Keratinocyte (primary cell): ENCODE results near the gene TOMM22. TPM values are rescaled to one million over a fixed set of nuclear protein-coding genes. Genes with fewer than 3 reads are reported as not detected.
A peak's percentile ranks its signal among the peaks of the same experiment; 100 is the strongest.

Experiments
- DNase-seq: peaks from one replicate; pipeline ENCODE4 v3.0.0-alpha.2; 2011; ENCODE audit warnings: low read depth, missing footprints, low spot score
- FAIRE-seq: peaks from 2 replicates; lab custom pipeline; 2011; peaks lifted over from hg19 to GRCh38; lab: Jason Lieb, UNC
- H2AFZ ChIP-seq: 2 replicates; pipeline ENCODE4 v1.6.0; 2012; ENCODE audit warnings: low read length, control low read depth, inconsistent platforms; ENCODE audit not compliant: control insufficient read depth
- H3K27ac ChIP-seq: 2 replicates; pipeline ENCODE4 v1.5.1; 2011; ENCODE audit warnings: low read length; ENCODE audit not compliant: control insufficient read depth, insufficient read depth
- H3K27me3 ChIP-seq: 3 replicates; pipeline ENCODE4 v1.6.0; 2011; ENCODE audit warnings: low read length; ENCODE audit not compliant: control insufficient read depth, insufficient read depth; ENCODE audit errors: extremely low read depth
- H3K36me3 ChIP-seq, 2 experiments: 2 replicates in 1 of 2; 3 replicates in 1 of 2; pipeline ENCODE4 v1.5.1; 2011; ENCODE audit warnings: low read length in 2 of 2, mild to moderate bottlenecking in 1 of 2; ENCODE audit not compliant: control insufficient read depth in 2 of 2, insufficient read depth in 2 of 2; ENCODE audit errors: extremely low read depth in 1 of 2
- H3K4me1 ChIP-seq: 3 replicates; pipeline ENCODE4 v1.5.1; 2011; ENCODE audit warnings: low read length; ENCODE audit not compliant: control insufficient read depth, insufficient read depth; ENCODE audit errors: extremely low read depth
- H3K4me2 ChIP-seq: 3 replicates; pipeline ENCODE4 v1.6.0; 2011; ENCODE audit warnings: low read depth, low read length; ENCODE audit not compliant: control insufficient read depth, insufficient read depth; ENCODE audit errors: extremely low read depth
- H3K4me3 ChIP-seq, 3 experiments: fragments of 200-600 bp in 1 of 3; sonication (generic) in 1 of 3; 2 replicates in 2 of 3; 3 replicates in 1 of 3; pipeline ENCODE4 v1.5.1; 2011 to 2016; ENCODE audit warnings: low read length in 3 of 3, mild to moderate bottlenecking in 3 of 3, control low read depth in 2 of 3, inconsistent platforms in 1 of 3, low read depth in 1 of 3, mixed read lengths in 1 of 3, mixed run types in 1 of 3, moderate library complexity in 1 of 3; ENCODE audit not compliant: control insufficient read depth in 2 of 3, insufficient read depth in 2 of 3; ENCODE audit errors: extremely low read depth in 1 of 3
- H3K79me2 ChIP-seq: 2 replicates; pipeline ENCODE4 v1.6.0; 2012; ENCODE audit warnings: low read length; ENCODE audit not compliant: control insufficient read depth, insufficient read depth
- H3K9ac ChIP-seq: 3 replicates; pipeline ENCODE4 v1.6.0; 2011; ENCODE audit warnings: low read length; ENCODE audit not compliant: control insufficient read depth, insufficient read depth; ENCODE audit errors: extremely low read depth
- H3K9me1 ChIP-seq: 3 replicates; pipeline ENCODE4 v1.6.0; 2011; ENCODE audit warnings: low read length; ENCODE audit not compliant: control insufficient read depth, insufficient read depth; ENCODE audit errors: extremely low read depth
- H3K9me3 ChIP-seq: 2 replicates; pipeline ENCODE4 v1.5.1; 2012; ENCODE audit warnings: low read depth, low read length; ENCODE audit not compliant: control insufficient read depth
- H4K20me1 ChIP-seq: 3 replicates; pipeline ENCODE4 v1.6.0; 2011; ENCODE audit warnings: low read length; ENCODE audit not compliant: control insufficient read depth, insufficient read depth; ENCODE audit errors: extremely low read depth
- EZH2 ChIP-seq: IDR thresholded peaks from one replicate; pipeline ENCODE4 v1.6.1; 2012; ENCODE audit warnings: inconsistent platforms, mild to moderate bottlenecking, low read length, moderate library complexity
- dilution Hi-C: fragments of 300-500 bp; cut with MboI; formaldehyde crosslinking; loops from one replicate; pipeline ENCODE4 v1.7.0; 2020; ENCODE audit warnings: low sequenced_read_pairs; ENCODE audit not compliant: extremely low pct_ligation_motif_present
- polyA plus RNA-seq, 5 experiments: library from polyadenylated mRNA; depleted of rRNA in 3 of 5; stranded (reverse) in 3 of 5; stranded (forward) in 1 of 5; unstranded in 1 of 5; fragments of >200 nt; gene quantifications; 1 replicate in 1 of 5; 2 replicates in 3 of 5; 3 replicates in 1 of 5; pipeline versions ENCODE4 v1.2.1 to v1.2.3, GENCODE V29; 2011 to 2012; ENCODE audit warnings: missing spikeins in 2 of 5, low read depth in 1 of 5, low replicate concordance in 1 of 5
- TF ChIP-seq, protein P1 (sequence below), 3 experiments: IDR thresholded peaks in 1 of 3; conservative IDR thresholded peaks in 1 of 3; optimal IDR thresholded peaks in 1 of 3; 2 replicates in 2 of 3; 3 replicates in 1 of 3; pipeline versions ENCODE3 to v1.5.1; 2011; ENCODE audit warnings: low read length in 3 of 3, mild to moderate bottlenecking in 3 of 3, moderate library complexity in 2 of 3, control low read depth in 1 of 3, inconsistent platforms in 1 of 3; ENCODE audit not compliant: insufficient read depth in 2 of 3; ENCODE audit errors: extremely low read depth in 1 of 3

Gene TOMM22
- polyA plus RNA-seq, 1 donor (not counting 4 experiments of a cell fraction or from before 2014, with no cell fraction given): 81.8 TPM

DNA sequence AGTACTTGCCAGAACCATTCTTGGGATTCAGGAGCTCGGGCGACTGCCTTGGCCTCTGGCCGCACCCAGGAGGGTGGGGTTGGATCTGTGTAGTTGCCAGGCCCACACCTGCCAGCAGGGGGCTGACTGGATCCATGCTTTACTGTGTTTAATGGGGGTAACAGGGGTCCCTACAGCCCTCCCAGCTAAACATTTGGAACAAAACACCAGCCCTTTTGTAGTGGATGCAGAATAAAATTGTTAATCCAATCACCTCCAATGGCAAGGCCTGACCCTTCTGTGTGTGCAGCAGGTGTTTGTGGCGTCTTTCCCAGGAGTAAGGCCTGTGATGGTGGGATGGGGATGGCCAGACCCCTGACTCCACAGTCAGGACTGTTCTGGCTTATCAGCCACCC, 51.6 kb downstream of the TOMM22 start:
- peaks cover 2% of the 10 kb centered on the region for H4K20me1 ChIP-seq
- DNase-seq (no peak), FAIRE-seq (no peak)
- no peak overlapping the region for H3K9ac ChIP-seq
- TF ChIP-seq, protein P1, sequence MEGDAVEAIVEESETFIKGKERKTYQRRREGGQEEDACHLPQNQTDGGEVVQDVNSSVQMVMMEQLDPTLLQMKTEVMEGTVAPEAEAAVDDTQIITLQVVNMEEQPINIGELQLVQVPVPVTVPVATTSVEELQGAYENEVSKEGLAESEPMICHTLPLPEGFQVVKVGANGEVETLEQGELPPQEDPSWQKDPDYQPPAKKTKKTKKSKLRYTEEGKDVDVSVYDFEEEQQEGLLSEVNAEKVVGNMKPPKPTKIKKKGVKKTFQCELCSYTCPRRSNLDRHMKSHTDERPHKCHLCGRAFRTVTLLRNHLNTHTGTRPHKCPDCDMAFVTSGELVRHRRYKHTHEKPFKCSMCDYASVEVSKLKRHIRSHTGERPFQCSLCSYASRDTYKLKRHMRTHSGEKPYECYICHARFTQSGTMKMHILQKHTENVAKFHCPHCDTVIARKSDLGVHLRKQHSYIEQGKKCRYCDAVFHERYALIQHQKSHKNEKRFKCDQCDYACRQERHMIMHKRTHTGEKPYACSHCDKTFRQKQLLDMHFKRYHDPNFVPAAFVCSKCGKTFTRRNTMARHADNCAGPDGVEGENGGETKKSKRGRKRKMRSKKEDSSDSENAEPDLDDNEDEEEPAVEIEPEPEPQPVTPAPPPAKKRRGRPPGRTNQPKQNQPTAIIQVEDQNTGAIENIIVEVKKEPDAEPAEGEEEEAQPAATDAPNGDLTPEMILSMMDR (optimal IDR thresholded peaks at IDR 0.05 in 1 of 3, IDR thresholded peaks at IDR 0.05 in 1 of 3, conservative IDR thresholded peaks at IDR 0.05 in 1 of 3; ENCODE audit: extremely low read depth in 1 of 3, insufficient read depth in 2 of 3, low read length in 3 of 3): peak; percentile 81 to 93 (median 88)
- no peak for TF ChIP-seq EZH2
- peaks cover 45 to 56% of the 10 kb centered on the region in 2 experiments for H3K36me3 ChIP-seq
- peaks cover 23% of the 10 kb centered on the region for H3K4me1 ChIP-seq
- no peaks in the 10 kb centered on the region for H3K9me3 ChIP-seq
- no peaks in the 10 kb centered on the region for H3K9me1 ChIP-seq
- H3K27me3 ChIP-seq: no peaks in the 10 kb centered on the region
- no peak overlapping the region for H3K4me2 ChIP-seq
- H3K4me3 ChIP-seq: no peak overlapping the region
- H3K79me2 ChIP-seq: no peaks in the 10 kb centered on the region
- H2AFZ ChIP-seq: no peak overlapping the region
- H3K27ac ChIP-seq: no peak overlapping the region
- dilution Hi-C loops: no loop called here

GRCh38 chr22:38733724-38734381, 52.1 kb downstream of the TOMM22 start:
- H3K4me1 ChIP-seq: peaks cover 23% of the 10 kb centered on the region
- no peak overlapping the region for H3K27ac ChIP-seq
- FAIRE-seq (no peak), DNase-seq (no peak)
- no peak overlapping the region for H3K4me3 ChIP-seq
- H3K79me2 ChIP-seq: no peaks in the 10 kb centered on the region
- peaks cover 2% of the 10 kb centered on the region for H4K20me1 ChIP-seq
- no peak for TF ChIP-seq EZH2
- H3K36me3 ChIP-seq: peaks cover 45 to 59% of the 10 kb centered on the region in 2 experiments
- no peak overlapping the region for H2AFZ ChIP-seq
- no peaks in the 10 kb centered on the region for H3K9me1 ChIP-seq
- no peaks in the 10 kb centered on the region for H3K9me3 ChIP-seq
- H3K27me3 ChIP-seq: no peaks in the 10 kb centered on the region
- no peak overlapping the region for H3K4me2 ChIP-seq
- dilution Hi-C loops: no loop called here
- no peak overlapping the region for H3K9ac ChIP-seq
